ENCODE measurements around the gene ZDHHC14. TPM values are rescaled to one million over a fixed set of nuclear protein-coding genes. Genes with fewer than 3 reads are reported as not detected.
A peak's percentile ranks its signal among the peaks of the same experiment; 100 is the strongest.

Gene ZDHHC14
- total and polyA plus RNA-seq, 2 experiments from 2014 or later: 3.0 to 7.4 TPM

DNA sequence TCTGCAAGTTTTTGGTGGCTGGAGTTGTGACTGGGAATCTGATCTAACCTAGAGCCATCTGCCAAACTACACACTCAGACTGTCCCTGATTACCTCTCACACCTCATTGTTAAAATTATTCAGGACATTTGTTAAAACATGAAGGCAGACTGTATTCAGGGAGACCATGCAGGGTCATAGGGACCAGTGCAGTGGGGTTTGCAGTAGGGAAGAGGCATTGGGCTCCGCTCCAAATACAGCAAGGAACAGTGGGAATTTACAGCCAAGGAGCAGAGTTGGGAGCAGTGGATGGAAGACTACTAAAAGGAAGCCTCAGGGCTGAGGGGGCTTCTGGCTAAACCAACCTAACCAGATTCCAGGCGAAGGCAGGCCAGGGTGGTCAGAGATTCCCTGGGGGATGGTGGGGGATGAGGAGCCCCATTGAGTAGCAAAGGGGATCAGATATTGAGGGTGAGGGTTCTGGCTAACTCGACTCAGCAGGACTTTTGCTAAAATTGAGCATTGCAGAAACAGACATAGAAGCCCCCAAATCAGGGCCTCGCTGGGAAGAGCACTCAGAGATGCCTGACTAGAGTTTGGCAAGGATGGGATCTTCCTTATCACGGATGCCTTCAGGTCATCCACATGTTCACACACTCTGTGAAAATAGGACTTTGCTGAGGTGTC lies 172.0 kb downstream of the ZDHHC14 start:
- peaks cover 57% of the 10 kb centered on the region for H3K4me1 Mint-ChIP-seq
- ATAC-seq: peak; percentile 13
- TF ChIP-seq, protein P1, sequence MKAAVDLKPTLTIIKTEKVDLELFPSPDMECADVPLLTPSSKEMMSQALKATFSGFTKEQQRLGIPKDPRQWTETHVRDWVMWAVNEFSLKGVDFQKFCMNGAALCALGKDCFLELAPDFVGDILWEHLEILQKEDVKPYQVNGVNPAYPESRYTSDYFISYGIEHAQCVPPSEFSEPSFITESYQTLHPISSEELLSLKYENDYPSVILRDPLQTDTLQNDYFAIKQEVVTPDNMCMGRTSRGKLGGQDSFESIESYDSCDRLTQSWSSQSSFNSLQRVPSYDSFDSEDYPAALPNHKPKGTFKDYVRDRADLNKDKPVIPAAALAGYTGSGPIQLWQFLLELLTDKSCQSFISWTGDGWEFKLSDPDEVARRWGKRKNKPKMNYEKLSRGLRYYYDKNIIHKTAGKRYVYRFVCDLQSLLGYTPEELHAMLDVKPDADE (IDR thresholded peaks at IDR 0.05): no peak
- TF ChIP-seq, protein P2, sequence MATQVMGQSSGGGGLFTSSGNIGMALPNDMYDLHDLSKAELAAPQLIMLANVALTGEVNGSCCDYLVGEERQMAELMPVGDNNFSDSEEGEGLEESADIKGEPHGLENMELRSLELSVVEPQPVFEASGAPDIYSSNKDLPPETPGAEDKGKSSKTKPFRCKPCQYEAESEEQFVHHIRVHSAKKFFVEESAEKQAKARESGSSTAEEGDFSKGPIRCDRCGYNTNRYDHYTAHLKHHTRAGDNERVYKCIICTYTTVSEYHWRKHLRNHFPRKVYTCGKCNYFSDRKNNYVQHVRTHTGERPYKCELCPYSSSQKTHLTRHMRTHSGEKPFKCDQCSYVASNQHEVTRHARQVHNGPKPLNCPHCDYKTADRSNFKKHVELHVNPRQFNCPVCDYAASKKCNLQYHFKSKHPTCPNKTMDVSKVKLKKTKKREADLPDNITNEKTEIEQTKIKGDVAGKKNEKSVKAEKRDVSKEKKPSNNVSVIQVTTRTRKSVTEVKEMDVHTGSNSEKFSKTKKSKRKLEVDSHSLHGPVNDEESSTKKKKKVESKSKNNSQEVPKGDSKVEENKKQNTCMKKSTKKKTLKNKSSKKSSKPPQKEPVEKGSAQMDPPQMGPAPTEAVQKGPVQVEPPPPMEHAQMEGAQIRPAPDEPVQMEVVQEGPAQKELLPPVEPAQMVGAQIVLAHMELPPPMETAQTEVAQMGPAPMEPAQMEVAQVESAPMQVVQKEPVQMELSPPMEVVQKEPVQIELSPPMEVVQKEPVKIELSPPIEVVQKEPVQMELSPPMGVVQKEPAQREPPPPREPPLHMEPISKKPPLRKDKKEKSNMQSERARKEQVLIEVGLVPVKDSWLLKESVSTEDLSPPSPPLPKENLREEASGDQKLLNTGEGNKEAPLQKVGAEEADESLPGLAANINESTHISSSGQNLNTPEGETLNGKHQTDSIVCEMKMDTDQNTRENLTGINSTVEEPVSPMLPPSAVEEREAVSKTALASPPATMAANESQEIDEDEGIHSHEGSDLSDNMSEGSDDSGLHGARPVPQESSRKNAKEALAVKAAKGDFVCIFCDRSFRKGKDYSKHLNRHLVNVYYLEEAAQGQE (IDR thresholded peaks at IDR 0.05; ENCODE audit: unreplicated experiment): no peak
- TF ChIP-seq JUNB (IDR thresholded peaks at IDR 0.05; ENCODE audit: unreplicated experiment) (no peak), STAT1 (IDR thresholded peaks at IDR 0.05; ENCODE audit: unreplicated experiment) (no peak), CREB1 (CRISPR knock-in tag; IDR thresholded peaks at IDR 0.05; ENCODE audit: low read depth) (no peak), ZNF331 (CRISPR knock-in tag; IDR thresholded peaks at IDR 0.05; ENCODE audit: low read depth) (no peak)
- TF ChIP-seq, protein P3, sequence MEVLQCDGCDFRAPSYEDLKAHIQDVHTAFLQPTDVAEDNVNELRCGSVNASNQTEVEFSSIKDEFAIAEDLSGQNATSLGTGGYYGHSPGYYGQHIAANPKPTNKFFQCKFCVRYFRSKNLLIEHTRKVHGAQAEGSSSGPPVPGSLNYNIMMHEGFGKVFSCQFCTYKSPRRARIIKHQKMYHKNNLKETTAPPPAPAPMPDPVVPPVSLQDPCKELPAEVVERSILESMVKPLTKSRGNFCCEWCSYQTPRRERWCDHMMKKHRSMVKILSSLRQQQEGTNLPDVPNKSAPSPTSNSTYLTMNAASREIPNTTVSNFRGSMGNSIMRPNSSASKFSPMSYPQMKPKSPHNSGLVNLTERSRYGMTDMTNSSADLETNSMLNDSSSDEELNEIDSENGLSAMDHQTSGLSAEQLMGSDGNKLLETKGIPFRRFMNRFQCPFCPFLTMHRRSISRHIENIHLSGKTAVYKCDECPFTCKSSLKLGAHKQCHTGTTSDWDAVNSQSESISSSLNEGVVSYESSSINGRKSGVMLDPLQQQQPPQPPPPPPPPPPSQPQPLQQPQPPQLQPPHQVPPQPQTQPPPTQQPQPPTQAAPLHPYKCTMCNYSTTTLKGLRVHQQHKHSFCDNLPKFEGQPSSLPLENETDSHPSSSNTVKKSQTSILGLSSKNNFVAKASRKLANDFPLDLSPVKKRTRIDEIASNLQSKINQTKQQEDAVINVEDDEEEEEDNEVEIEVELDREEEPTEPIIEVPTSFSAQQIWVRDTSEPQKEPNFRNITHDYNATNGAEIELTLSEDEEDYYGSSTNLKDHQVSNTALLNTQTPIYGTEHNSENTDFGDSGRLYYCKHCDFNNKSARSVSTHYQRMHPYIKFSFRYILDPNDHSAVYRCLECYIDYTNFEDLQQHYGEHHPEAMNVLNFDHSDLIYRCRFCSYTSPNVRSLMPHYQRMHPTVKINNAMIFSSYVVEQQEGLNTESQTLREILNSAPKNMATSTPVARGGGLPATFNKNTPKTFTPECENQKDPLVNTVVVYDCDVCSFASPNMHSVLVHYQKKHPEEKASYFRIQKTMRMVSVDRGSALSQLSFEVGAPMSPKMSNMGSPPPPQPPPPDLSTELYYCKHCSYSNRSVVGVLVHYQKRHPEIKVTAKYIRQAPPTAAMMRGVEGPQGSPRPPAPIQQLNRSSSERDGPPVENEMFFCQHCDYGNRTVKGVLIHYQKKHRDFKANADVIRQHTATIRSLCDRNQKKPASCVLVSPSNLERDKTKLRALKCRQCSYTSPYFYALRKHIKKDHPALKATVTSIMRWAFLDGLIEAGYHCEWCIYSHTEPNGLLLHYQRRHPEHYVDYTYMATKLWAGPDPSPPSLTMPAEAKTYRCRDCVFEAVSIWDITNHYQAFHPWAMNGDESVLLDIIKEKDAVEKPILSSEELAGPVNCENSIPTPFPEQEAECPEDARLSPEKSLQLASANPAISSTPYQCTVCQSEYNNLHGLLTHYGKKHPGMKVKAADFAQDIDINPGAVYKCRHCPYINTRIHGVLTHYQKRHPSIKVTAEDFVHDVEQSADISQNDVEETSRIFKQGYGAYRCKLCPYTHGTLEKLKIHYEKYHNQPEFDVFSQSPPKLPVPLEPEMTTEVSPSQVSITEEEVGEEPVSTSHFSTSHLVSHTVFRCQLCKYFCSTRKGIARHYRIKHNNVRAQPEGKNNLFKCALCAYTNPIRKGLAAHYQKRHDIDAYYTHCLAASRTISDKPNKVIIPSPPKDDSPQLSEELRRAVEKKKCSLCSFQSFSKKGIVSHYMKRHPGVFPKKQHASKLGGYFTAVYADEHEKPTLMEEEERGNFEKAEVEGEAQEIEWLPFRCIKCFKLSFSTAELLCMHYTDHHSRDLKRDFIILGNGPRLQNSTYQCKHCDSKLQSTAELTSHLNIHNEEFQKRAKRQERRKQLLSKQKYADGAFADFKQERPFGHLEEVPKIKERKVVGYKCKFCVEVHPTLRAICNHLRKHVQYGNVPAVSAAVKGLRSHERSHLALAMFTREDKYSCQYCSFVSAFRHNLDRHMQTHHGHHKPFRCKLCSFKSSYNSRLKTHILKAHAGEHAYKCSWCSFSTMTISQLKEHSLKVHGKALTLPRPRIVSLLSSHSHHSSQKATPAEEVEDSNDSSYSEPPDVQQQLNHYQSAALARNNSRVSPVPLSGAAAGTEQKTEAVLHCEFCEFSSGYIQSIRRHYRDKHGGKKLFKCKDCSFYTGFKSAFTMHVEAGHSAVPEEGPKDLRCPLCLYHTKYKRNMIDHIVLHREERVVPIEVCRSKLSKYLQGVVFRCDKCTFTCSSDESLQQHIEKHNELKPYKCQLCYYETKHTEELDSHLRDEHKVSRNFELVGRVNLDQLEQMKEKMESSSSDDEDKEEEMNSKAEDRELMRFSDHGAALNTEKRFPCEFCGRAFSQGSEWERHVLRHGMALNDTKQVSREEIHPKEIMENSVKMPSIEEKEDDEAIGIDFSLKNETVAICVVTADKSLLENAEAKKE (CRISPR knock-in tag; IDR thresholded peaks at IDR 0.05): no peak
- H3K36me3 ChIP-seq (ENCODE audit: insufficient read depth): no peaks in the 10 kb centered on the region
- peaks cover 8% of the 10 kb centered on the region for H3K9me2 ChIP-seq (ENCODE audit: insufficient read depth)
- H3K27me3 Mint-ChIP-seq (ENCODE audit: insufficient read depth, low read depth, poor library complexity): peaks cover 11% of the 10 kb centered on the region
- no peaks in the 10 kb centered on the region for H3K27me3 ChIP-seq (ENCODE audit: insufficient read depth)
- no peaks in the 10 kb centered on the region; the same call in 2 of the 3 replicates for H3K36me3 Mint-ChIP-seq (ENCODE audit: low read depth)
- H3K79me2 ChIP-seq (replicated peaks; ENCODE audit: insufficient read depth): no peaks in the 10 kb centered on the region
- H3K9me3 Mint-ChIP-seq: no peaks in the 10 kb centered on the region
- peak overlapping the region; percentile 94 for H3K27ac ChIP-seq (ENCODE audit: low read depth)
- H3K4me3 Mint-ChIP-seq: peak overlapping the region; percentile 45; the same call in 2 of the 3 replicates
- peaks cover 42% of the 10 kb centered on the region for H3K4me1 ChIP-seq (ENCODE audit: insufficient read depth)
- no peak overlapping the region for H2AFZ ChIP-seq
- peak; percentile 24 for DNase-seq (ENCODE audit: low spot score)
- H3K27ac Mint-ChIP-seq: peak overlapping the region; percentile 89
- H3F3A ChIP-seq (replicated peaks; ENCODE audit: low read depth): peaks cover 14% of the 10 kb centered on the region
- H4K20me1 ChIP-seq (replicated peaks; ENCODE audit: insufficient read depth): no peaks in the 10 kb centered on the region
- 0 out of 2 replicates have a peak overlapping the region, but pooled peaks have one; percentile 9 for H3K4me3 ChIP-seq
- H3K4me2 ChIP-seq: peak overlapping the region; percentile 71
